ENCODE measurements around the gene CUL1.

DNA sequence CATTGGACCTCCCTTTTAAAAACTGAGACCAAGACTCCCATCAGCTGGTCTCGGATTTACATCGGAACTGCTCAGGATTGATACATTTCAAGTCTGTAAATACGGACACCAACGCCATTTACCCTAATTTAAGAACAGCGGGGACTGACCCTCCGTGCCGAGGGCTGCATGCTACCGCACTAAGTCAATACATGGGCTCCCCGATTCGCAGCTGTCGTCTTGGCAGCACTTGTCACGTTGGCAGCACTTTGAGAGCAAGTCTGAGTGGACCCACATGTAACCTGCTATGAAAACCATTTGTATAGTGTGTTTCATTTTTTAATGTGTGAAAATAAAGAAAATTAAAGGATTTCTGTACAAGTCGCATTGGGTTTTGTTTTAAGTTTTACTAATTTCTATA lies 102.0 kb downstream of the CUL1 start:
- no peak for TF ChIP-seq POLR2A (IDR thresholded peaks at IDR 0.05; ENCODE audit: low read depth, low read length)
- TF ChIP-seq POLR2AphosphoS5 (IDR thresholded peaks at IDR 0.05; ENCODE audit: low read depth, low read length) = no peak
- no peak for TF ChIP-seq TAF1 (IDR thresholded peaks at IDR 0.05; ENCODE audit: borderline replicate concordance, low read depth, low read length)
